Peyer's patch (tissue), 4 donors: Measurements from ENCODE around the gene TECPR2.

Source experiments
- POLR2A ChIP-seq, 2 donors: fragments of 450-650 bp; IDR thresholded peaks; one replicate each; pipeline ENCODE4 v1.5.1; 2017; ENCODE audit warnings: antibody characterized with exemption in 2 of 2, mild to moderate bottlenecking in 2 of 2, moderate library complexity in 2 of 2
- TF ChIP-seq, protein P1 (sequence below), 6 experiments: fragments of 450-650 bp in 4 of 6; fragments of 200-600 bp in 2 of 6; sonication (generic) in 1 of 6; IDR thresholded peaks; one replicate each; pipeline ENCODE4 v1.5.1; 2017 to 2019; ENCODE audit warnings: antibody characterized with exemption in 6 of 6, mild to moderate bottlenecking in 3 of 6, moderate library complexity in 1 of 6

GRCh38 chr14:102499401-102500157 lies 136.8 kb downstream of the TECPR2 start:
- no peak for TF ChIP-seq POLR2A (IDR thresholded peaks at IDR 0.05)
- TF ChIP-seq, protein P1, sequence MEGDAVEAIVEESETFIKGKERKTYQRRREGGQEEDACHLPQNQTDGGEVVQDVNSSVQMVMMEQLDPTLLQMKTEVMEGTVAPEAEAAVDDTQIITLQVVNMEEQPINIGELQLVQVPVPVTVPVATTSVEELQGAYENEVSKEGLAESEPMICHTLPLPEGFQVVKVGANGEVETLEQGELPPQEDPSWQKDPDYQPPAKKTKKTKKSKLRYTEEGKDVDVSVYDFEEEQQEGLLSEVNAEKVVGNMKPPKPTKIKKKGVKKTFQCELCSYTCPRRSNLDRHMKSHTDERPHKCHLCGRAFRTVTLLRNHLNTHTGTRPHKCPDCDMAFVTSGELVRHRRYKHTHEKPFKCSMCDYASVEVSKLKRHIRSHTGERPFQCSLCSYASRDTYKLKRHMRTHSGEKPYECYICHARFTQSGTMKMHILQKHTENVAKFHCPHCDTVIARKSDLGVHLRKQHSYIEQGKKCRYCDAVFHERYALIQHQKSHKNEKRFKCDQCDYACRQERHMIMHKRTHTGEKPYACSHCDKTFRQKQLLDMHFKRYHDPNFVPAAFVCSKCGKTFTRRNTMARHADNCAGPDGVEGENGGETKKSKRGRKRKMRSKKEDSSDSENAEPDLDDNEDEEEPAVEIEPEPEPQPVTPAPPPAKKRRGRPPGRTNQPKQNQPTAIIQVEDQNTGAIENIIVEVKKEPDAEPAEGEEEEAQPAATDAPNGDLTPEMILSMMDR (IDR thresholded peaks at IDR 0.05): no peak
